Ovary (tissue), 3 donors: Measurements from ENCODE around the gene EGR2.

Experiments
- CTCF ChIP-seq, 3 donors: fragments of 450-650 bp in 2 of 3; fragments of 200-600 bp in 1 of 3; IDR thresholded peaks; one replicate each; pipeline versions ENCODE4 v1.5.1 to v1.8.0; 2016 to 2022; ENCODE audit warnings: antibody characterized with exemption in 3 of 3, mild to moderate bottlenecking in 1 of 3
- POLR2A ChIP-seq: fragments of 450-650 bp; IDR thresholded peaks from one replicate; pipeline ENCODE4 v1.6.1; 2017; ENCODE audit warnings: antibody characterized with exemption, mild to moderate bottlenecking, moderate library complexity
- donor health status: DM: no; HTN: no; CAD: no.

- no peak for TF ChIP-seq CTCF (IDR thresholded peaks at IDR 0.05)
- TF ChIP-seq POLR2A, result no peak
Measured at GRCh38 chr10:62853710-62854109, 37.5 kb upstream of the EGR2 start.
